Neural cell (in vitro differentiated cells): ENCODE data around the gene APP. TPM values are rescaled to one million over a fixed set of nuclear protein-coding genes. Genes with fewer than 3 reads are reported as not detected.

Source experiments
- H2AFZ ChIP-seq: fragments of 200-600, 300-800 bp; sonication (generic), shearing (Covaris generic); 2 replicates; pipeline ENCODE4 v1.6.0; 2014; ENCODE audit warnings: low read depth, mild to moderate bottlenecking, antibody characterized with exemption, low read length, moderate library complexity
- H3F3A ChIP-seq: fragments of 200-600 bp; shearing (Covaris generic); 2 replicates; pipeline ENCODE4 v1.6.1; 2016; ENCODE audit warnings: mild to moderate bottlenecking, moderate library complexity, mixed read lengths, antibody characterized with exemption, low read length; ENCODE audit not compliant: insufficient read depth, poor library complexity, severe bottlenecking
- H3K27ac ChIP-seq: fragments of 200-600, 300-800 bp; sonication (generic), shearing (Covaris generic); 2 replicates; pipeline ENCODE4 v1.5.1; 2014; ENCODE audit warnings: mild to moderate bottlenecking, low read length, moderate library complexity
- H3K27me3 ChIP-seq: fragments of 300-800, 200-600 bp; sonication (generic), shearing (Covaris generic); 2 replicates; pipeline ENCODE4 v1.6.0; 2014; ENCODE audit warnings: mild to moderate bottlenecking, low read depth, low read length, moderate library complexity; ENCODE audit not compliant: insufficient read depth
- H3K36me3 ChIP-seq: fragments of 300-800, 200-600 bp; sonication (generic), shearing (Covaris generic); 2 replicates; pipeline ENCODE4 v1.5.1; 2014; ENCODE audit warnings: mild to moderate bottlenecking, antibody characterized with exemption, low read length, moderate library complexity; ENCODE audit not compliant: insufficient read depth
- H3K4me2 ChIP-seq: fragments of 300-800, 200-600 bp; sonication (generic), shearing (Covaris generic); 2 replicates; pipeline ENCODE4 v1.6.0; 2014; ENCODE audit warnings: mild to moderate bottlenecking, low read length
- H3K4me3 ChIP-seq: fragments of 300-800, 200-600 bp; sonication (generic), shearing (Covaris generic); 2 replicates; pipeline ENCODE4 v1.5.1; 2014; ENCODE audit warnings: mild to moderate bottlenecking, low read length, moderate library complexity
- H3K79me2 ChIP-seq: fragments of 200-600 bp; shearing (Covaris generic); replicated peaks from 2 replicates; pipeline ENCODE4 v1.6.0; 2014; ENCODE audit warnings: mild to moderate bottlenecking, low read length, moderate library complexity; ENCODE audit not compliant: insufficient read depth
- H3K9ac ChIP-seq: fragments of 300-800, 200-600 bp; sonication (generic), shearing (Covaris generic); 2 replicates; pipeline ENCODE4 v1.6.1; 2016; ENCODE audit warnings: mild to moderate bottlenecking, low read length, mixed read lengths
- H3K9me2 ChIP-seq: fragments of 200-600 bp; shearing (Covaris generic); 2 replicates; pipeline ENCODE4 v1.6.1; 2016; ENCODE audit warnings: mild to moderate bottlenecking, low read length, mixed read lengths; ENCODE audit not compliant: insufficient read depth
- H3K9me3 ChIP-seq: fragments of 200-600, 300-800 bp; sonication (generic), shearing (Covaris generic); 2 replicates; pipeline ENCODE4 v1.6.1; 2016; ENCODE audit warnings: mild to moderate bottlenecking, mixed run types, low read length, moderate library complexity, mixed read lengths
- H4K20me1 ChIP-seq: fragments of 200-600 bp; shearing (Covaris generic); 2 replicates; pipeline ENCODE4 v1.6.1; 2016; ENCODE audit warnings: mild to moderate bottlenecking, mixed run types; ENCODE audit not compliant: insufficient read depth
- MXI1 ChIP-seq: fragments of 450-650 bp; conservative IDR thresholded peaks from 2 replicates; pipeline ENCODE4 v1.6.1; 2014; ENCODE audit warnings: antibody characterized with exemption, mild to moderate bottlenecking; ENCODE audit not compliant: poor library complexity, severe bottlenecking
- POLR2AphosphoS5 ChIP-seq: IDR thresholded peaks from 2 replicates; pipeline ENCODE4 v1.6.1; 2012
- RAD21 ChIP-seq: fragments of 450-650 bp; conservative IDR thresholded peaks from 2 replicates; pipeline ENCODE4 v1.6.1; 2014; ENCODE audit warnings: antibody characterized with exemption, mild to moderate bottlenecking, moderate library complexity
- SMC3 ChIP-seq: fragments of 450-650 bp; conservative IDR thresholded peaks from 2 replicates; pipeline ENCODE4 v1.6.1; 2014; ENCODE audit warnings: antibody characterized with exemption, mild to moderate bottlenecking, moderate library complexity; ENCODE audit not compliant: poor library complexity
- polyA plus RNA-seq: library from polyadenylated mRNA; depleted of rRNA; stranded (reverse); fragments of >200 nt; gene quantifications from 2 replicates; pipeline ENCODE4 v1.2.3, GENCODE V29; 2014
- TF ChIP-seq, protein P1 (sequence below): IDR thresholded peaks from 2 replicates; pipeline ENCODE4 v1.6.1; 2012; ENCODE audit warnings: borderline replicate concordance
- TF ChIP-seq, protein P2 (sequence below): fragments of 450-650 bp; IDR thresholded peaks from 2 replicates; pipeline ENCODE4 v1.5.1; 2014; ENCODE audit warnings: antibody characterized with exemption, mild to moderate bottlenecking, moderate library complexity; ENCODE audit not compliant: poor library complexity, severe bottlenecking

Gene APP
- polyA plus RNA-seq, 1 donor from 2014 or later = 470 TPM

DNA sequence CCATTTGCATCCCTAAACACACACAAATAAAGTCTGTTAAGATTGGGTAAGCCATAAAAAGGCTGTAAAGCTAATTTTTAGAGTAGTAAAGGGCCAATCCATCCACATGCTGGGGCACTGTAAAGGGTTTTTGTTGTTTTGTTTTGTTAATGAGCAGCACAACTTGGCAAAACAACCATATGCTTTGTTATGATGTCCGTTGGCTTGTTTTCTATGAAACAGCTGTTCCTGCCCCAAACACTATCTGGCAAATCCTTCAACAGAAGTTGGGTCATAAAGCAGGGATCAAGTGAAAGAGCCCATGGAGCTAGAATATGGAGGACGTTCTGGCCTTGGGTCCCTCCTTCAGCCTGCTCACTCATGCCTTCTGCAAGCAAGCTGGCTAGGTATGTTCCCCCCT, 183.6 kb downstream of the APP start:
- H3K79me2 ChIP-seq = no peaks in the 10 kb centered on the region
- no peak for TF ChIP-seq POLR2AphosphoS5
- H3K9me3 ChIP-seq = no peaks in the 10 kb centered on the region
- H2AFZ ChIP-seq = no peak overlapping the region
- no peak overlapping the region for H3K4me2 ChIP-seq
- no peak overlapping the region for H3K9ac ChIP-seq
- H3K9me2 ChIP-seq = no peaks in the 10 kb centered on the region
- no peaks in the 10 kb centered on the region for H3F3A ChIP-seq
- no peaks in the 10 kb centered on the region for H3K27me3 ChIP-seq
- no peak overlapping the region for H3K4me3 ChIP-seq
- H4K20me1 ChIP-seq = no peaks in the 10 kb centered on the region
- H3K27ac ChIP-seq = no peak overlapping the region
- H3K36me3 ChIP-seq = no peaks in the 10 kb centered on the region

DNA sequence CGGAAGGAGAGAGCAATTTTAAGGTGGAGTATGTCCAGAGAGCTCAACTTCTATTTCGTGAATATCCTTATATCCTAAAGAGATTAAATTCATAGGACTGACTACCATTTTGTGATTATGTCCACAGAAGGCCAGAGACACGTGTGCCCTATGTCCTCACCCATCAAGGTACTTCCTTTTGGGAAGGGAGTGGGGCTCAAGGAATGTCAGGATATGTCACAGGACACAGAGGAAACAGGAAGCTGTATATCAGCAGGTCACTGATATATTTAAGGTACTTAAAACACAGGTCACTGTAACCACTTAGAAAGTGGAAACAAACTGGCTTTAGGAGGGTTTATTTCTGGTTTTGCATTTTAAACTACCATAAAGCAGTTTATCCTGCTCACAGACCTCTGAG, 184.6 kb downstream of the APP start:
- no peak overlapping the region for H3K4me3 ChIP-seq
- H3F3A ChIP-seq = no peaks in the 10 kb centered on the region
- H3K9me3 ChIP-seq = no peaks in the 10 kb centered on the region
- H2AFZ ChIP-seq = no peak overlapping the region
- no peaks in the 10 kb centered on the region for H4K20me1 ChIP-seq
- H3K9me2 ChIP-seq = no peaks in the 10 kb centered on the region
- H3K36me3 ChIP-seq = peaks cover 1% of the 10 kb centered on the region
- no peaks in the 10 kb centered on the region for H3K27me3 ChIP-seq
- no peak overlapping the region for H3K27ac ChIP-seq
- TF ChIP-seq MXI1 = no peak
- TF ChIP-seq, protein P1, sequence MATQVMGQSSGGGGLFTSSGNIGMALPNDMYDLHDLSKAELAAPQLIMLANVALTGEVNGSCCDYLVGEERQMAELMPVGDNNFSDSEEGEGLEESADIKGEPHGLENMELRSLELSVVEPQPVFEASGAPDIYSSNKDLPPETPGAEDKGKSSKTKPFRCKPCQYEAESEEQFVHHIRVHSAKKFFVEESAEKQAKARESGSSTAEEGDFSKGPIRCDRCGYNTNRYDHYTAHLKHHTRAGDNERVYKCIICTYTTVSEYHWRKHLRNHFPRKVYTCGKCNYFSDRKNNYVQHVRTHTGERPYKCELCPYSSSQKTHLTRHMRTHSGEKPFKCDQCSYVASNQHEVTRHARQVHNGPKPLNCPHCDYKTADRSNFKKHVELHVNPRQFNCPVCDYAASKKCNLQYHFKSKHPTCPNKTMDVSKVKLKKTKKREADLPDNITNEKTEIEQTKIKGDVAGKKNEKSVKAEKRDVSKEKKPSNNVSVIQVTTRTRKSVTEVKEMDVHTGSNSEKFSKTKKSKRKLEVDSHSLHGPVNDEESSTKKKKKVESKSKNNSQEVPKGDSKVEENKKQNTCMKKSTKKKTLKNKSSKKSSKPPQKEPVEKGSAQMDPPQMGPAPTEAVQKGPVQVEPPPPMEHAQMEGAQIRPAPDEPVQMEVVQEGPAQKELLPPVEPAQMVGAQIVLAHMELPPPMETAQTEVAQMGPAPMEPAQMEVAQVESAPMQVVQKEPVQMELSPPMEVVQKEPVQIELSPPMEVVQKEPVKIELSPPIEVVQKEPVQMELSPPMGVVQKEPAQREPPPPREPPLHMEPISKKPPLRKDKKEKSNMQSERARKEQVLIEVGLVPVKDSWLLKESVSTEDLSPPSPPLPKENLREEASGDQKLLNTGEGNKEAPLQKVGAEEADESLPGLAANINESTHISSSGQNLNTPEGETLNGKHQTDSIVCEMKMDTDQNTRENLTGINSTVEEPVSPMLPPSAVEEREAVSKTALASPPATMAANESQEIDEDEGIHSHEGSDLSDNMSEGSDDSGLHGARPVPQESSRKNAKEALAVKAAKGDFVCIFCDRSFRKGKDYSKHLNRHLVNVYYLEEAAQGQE = no peak
- TF ChIP-seq, protein P2, sequence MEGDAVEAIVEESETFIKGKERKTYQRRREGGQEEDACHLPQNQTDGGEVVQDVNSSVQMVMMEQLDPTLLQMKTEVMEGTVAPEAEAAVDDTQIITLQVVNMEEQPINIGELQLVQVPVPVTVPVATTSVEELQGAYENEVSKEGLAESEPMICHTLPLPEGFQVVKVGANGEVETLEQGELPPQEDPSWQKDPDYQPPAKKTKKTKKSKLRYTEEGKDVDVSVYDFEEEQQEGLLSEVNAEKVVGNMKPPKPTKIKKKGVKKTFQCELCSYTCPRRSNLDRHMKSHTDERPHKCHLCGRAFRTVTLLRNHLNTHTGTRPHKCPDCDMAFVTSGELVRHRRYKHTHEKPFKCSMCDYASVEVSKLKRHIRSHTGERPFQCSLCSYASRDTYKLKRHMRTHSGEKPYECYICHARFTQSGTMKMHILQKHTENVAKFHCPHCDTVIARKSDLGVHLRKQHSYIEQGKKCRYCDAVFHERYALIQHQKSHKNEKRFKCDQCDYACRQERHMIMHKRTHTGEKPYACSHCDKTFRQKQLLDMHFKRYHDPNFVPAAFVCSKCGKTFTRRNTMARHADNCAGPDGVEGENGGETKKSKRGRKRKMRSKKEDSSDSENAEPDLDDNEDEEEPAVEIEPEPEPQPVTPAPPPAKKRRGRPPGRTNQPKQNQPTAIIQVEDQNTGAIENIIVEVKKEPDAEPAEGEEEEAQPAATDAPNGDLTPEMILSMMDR = no peak
- no peaks in the 10 kb centered on the region for H3K79me2 ChIP-seq
- no peak overlapping the region for H3K9ac ChIP-seq
- H3K4me2 ChIP-seq = no peak overlapping the region

DNA sequence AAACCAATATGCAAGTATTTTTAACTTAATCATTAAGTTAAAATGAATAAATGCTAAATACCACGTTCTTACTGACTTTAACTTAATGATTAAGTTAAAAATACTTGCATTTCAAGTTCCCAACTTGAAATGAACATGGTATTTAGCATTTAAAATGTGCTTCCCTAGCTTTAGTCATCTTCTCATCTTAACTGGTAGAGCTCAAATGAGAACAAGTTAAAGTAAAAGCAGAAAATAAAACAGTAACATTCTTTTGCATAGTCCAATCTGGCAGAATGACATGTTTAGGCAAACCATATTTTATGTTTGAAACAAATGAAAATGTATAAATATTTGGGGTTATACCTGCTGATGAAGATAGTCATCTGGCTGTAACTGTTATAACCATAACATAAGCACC, 186.0 kb downstream of the APP start:
- Histone ChIP-seq H4K20me1 (no peaks in the 10 kb centered on the region), H3F3A (no peaks in the 10 kb centered on the region), H3K9me3 (no peaks in the 10 kb centered on the region), H3K36me3 (peaks cover 6% of the 10 kb centered on the region), H3K4me2 (no peak overlapping the region), H3K27ac (no peak overlapping the region), H2AFZ (no peak overlapping the region), H3K9me2 (no peaks in the 10 kb centered on the region), H3K79me2 (no peaks in the 10 kb centered on the region), H3K9ac (no peak overlapping the region), H3K4me3 (no peak overlapping the region), H3K27me3 (no peaks in the 10 kb centered on the region)
- no peak for TF ChIP-seq SMC3
- no peak for TF ChIP-seq RAD21
- TF ChIP-seq, protein P2 = no peak
- TF ChIP-seq MXI1 = no peak
- TF ChIP-seq, protein P1 = no peak
- TF ChIP-seq POLR2AphosphoS5 = no peak
